HepG2 (cell line): Measurements from ENCODE around the gene INSR. TPM values are rescaled to one million over a fixed set of nuclear protein-coding genes. Genes with fewer than 3 reads are reported as not detected.

Experiments used
- AGO1 ChIP-seq: fragments of 200-400 bp; formaldehyde crosslinking; IDR thresholded peaks from 2 replicates; pipeline ENCODE4 v1.6.1; 2017; ENCODE audit warnings: mild to moderate bottlenecking, low read depth, low read length, moderate library complexity; ENCODE audit not compliant: poor library complexity, severe bottlenecking
- FIP1L1 ChIP-seq: fragments of 200-400 bp; formaldehyde crosslinking; IDR thresholded peaks from 2 replicates; pipeline ENCODE4 v1.6.1; 2018; ENCODE audit warnings: low read depth, mild to moderate bottlenecking, low read length, moderate library complexity, borderline replicate concordance; ENCODE audit not compliant: insufficient read depth
- GATAD1 ChIP-seq: IDR thresholded peaks from 2 replicates; pipeline ENCODE4 v1.6.1; 2016; ENCODE audit warnings: missing genetic modification reagents, missing compliant biosample characterization
- KAT2B ChIP-seq: fragments of 150-350 bp; IDR thresholded peaks from 2 replicates; pipeline ENCODE4 v1.6.1; 2014; ENCODE audit warnings: low read depth, low read length, borderline replicate concordance
- KDM5B ChIP-seq: sonication (generic); formaldehyde crosslinking; IDR thresholded peaks from 2 replicates; pipeline ENCODE4 v1.4.0; 2020; ENCODE audit warnings: missing genetic modification reagents, mild to moderate bottlenecking, borderline replicate concordance
- NFRKB ChIP-seq: fragments of 450-650 bp; IDR thresholded peaks from 2 replicates; pipeline ENCODE4 v1.6.1; 2017
- NKX3-1 ChIP-seq: sonication (generic); formaldehyde crosslinking; IDR thresholded peaks from 2 replicates; pipeline ENCODE4 v1.5.0; 2020; ENCODE audit warnings: missing genetic modification reagents
- PAWR ChIP-seq: sonication (generic); formaldehyde crosslinking; IDR thresholded peaks from 2 replicates; pipeline ENCODE4 v1.4.0; 2020; ENCODE audit warnings: missing genetic modification reagents, mild to moderate bottlenecking, borderline replicate concordance
- POLR2AphosphoS5 ChIP-seq: IDR thresholded peaks from 2 replicates; pipeline ENCODE4 v1.6.1; 2012; ENCODE audit warnings: low read depth, low read length
- TP53 ChIP-seq: sonication (generic); formaldehyde crosslinking; conservative IDR thresholded peaks from 2 replicates; pipeline ENCODE4 v1.4.0; 2020; ENCODE audit warnings: missing genetic modification reagents
- ZFP90 ChIP-seq: sonication (generic); formaldehyde crosslinking; IDR thresholded peaks from 2 replicates; pipeline ENCODE4 v1.8.0; 2022; ENCODE audit warnings: missing genetic modification reagents, mild to moderate bottlenecking, inconsistent platforms, borderline replicate concordance
- ZNF33A ChIP-seq: sonication (generic); formaldehyde crosslinking; IDR thresholded peaks from 2 replicates; pipeline ENCODE4 v1.5.1; 2020; ENCODE audit warnings: missing genetic modification reagents, mild to moderate bottlenecking, moderate library complexity, borderline replicate concordance
- ZNF788 ChIP-seq: sonication (generic); formaldehyde crosslinking; IDR thresholded peaks from 2 replicates; pipeline ENCODE4 v1.5.0; 2020; ENCODE audit warnings: mild to moderate bottlenecking, missing genetic modification reagents, borderline replicate concordance
- polyA plus RNA-seq, 8 experiments: library from polyadenylated mRNA; depleted of rRNA in 3 of 8; stranded (reverse) in 7 of 8; unstranded in 1 of 8; fragments of >200 nt; fragmentation: Illumina TruSeq in 4 of 8; extraction: Trizol in 4 of 8; gene quantifications; 2 replicates each; pipeline versions ENCODE4 v1.2.1 to v1.2.3, GENCODE V29; 2011 to 2016; ENCODE audit warnings: low read depth in 4 of 8, missing spikeins in 1 of 8, mixed read lengths in 1 of 8; ENCODE audit not compliant: insufficient read depth in 1 of 8
- total RNA-seq, 5 experiments: library from RNA; depleted of rRNA; stranded (reverse); fragments of >200 nt; fragmentation: Illumina TruSeq; extraction: Trizol; gene quantifications; 2 replicates each; pipeline ENCODE4 v1.2.3, GENCODE V29; 2016; ENCODE audit warnings: low read depth in 1 of 5
- TF ChIP-seq, protein P1 (sequence below): IDR thresholded peaks from 2 replicates; pipeline ENCODE4 v1.6.1; 2012; ENCODE audit warnings: low read length, improper control_type of control experiment
- TF ChIP-seq, protein P2 (sequence below): sonication (generic); formaldehyde crosslinking; IDR thresholded peaks from 2 replicates; pipeline ENCODE4 v1.5.0; 2020; ENCODE audit warnings: mild to moderate bottlenecking, missing genetic modification reagents
- TF ChIP-seq, protein P3 (sequence below): sonication (generic); formaldehyde crosslinking; IDR thresholded peaks from 2 replicates; pipeline ENCODE4 v1.5.0; 2020; ENCODE audit warnings: missing genetic modification reagents
- TF ChIP-seq, protein P4 (sequence below): sonication (generic); formaldehyde crosslinking; IDR thresholded peaks from 2 replicates; pipeline ENCODE4 v1.4.0; 2020; ENCODE audit warnings: mild to moderate bottlenecking, missing genetic modification reagents
- TF ChIP-seq, protein P5 (sequence below): sonication (generic); formaldehyde crosslinking; IDR thresholded peaks from 2 replicates; pipeline ENCODE4 v1.4.0; 2020; ENCODE audit warnings: missing genetic modification reagents, mild to moderate bottlenecking, borderline replicate concordance

Gene INSR
- total and polyA plus RNA-seq, 2 of the 13 experiments (the other 11 are each of a cell fraction or from before 2014, with no cell fraction given): 24.2 to 29.8 TPM

DNA sequence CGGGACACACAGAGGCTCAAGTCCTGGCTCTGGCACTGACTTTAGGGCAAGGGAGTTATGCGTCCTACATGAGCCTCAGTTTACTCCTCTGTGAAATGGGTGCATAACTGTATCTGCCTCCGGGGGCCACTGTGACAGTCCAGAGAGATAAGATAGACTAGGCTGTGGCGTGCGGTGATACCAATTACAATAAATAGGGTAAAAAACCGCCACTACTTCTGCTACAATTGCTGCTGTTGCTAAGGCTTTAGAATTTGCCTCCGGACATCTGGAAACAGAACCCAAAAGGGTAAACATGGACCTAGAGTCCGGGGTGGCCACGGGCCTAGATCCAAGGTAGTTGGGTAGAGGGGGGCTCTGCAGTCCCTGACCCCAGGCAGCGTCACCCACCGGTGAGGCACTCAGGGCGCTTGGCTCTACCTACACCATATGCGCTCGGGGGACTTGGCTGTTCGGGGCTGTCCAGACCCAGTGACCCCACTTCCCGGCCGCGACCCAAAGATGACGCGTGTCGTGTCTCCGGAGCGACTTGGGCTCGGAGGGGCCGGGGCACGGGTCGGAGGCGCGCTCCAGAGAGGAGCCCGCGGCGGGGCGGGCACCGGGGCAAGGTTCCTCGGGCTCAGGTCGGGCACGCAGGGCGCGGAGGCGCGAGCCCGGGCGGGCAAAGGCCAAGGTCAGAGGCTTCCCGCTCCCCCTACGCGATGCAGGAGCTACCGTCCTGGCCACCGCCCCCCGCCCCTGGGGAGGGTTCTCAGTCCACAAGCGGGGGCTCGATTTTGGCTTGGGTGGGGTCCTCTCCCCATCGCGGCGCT, 1.1 kb downstream of the INSR start (continued):
- TF ChIP-seq, protein P1, sequence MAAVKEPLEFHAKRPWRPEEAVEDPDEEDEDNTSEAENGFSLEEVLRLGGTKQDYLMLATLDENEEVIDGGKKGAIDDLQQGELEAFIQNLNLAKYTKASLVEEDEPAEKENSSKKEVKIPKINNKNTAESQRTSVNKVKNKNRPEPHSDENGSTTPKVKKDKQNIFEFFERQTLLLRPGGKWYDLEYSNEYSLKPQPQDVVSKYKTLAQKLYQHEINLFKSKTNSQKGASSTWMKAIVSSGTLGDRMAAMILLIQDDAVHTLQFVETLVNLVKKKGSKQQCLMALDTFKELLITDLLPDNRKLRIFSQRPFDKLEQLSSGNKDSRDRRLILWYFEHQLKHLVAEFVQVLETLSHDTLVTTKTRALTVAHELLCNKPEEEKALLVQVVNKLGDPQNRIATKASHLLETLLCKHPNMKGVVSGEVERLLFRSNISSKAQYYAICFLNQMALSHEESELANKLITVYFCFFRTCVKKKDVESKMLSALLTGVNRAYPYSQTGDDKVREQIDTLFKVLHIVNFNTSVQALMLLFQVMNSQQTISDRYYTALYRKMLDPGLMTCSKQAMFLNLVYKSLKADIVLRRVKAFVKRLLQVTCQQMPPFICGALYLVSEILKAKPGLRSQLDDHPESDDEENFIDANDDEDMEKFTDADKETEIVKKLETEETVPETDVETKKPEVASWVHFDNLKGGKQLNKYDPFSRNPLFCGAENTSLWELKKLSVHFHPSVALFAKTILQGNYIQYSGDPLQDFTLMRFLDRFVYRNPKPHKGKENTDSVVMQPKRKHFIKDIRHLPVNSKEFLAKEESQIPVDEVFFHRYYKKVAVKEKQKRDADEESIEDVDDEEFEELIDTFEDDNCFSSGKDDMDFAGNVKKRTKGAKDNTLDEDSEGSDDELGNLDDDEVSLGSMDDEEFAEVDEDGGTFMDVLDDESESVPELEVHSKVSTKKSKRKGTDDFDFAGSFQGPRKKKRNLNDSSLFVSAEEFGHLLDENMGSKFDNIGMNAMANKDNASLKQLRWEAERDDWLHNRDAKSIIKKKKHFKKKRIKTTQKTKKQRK: no peak
- TF ChIP-seq TP53 (CRISPR knock-in tag): no peak
- no peak for TF ChIP-seq PAWR (CRISPR knock-in tag)
- TF ChIP-seq, protein P2, sequence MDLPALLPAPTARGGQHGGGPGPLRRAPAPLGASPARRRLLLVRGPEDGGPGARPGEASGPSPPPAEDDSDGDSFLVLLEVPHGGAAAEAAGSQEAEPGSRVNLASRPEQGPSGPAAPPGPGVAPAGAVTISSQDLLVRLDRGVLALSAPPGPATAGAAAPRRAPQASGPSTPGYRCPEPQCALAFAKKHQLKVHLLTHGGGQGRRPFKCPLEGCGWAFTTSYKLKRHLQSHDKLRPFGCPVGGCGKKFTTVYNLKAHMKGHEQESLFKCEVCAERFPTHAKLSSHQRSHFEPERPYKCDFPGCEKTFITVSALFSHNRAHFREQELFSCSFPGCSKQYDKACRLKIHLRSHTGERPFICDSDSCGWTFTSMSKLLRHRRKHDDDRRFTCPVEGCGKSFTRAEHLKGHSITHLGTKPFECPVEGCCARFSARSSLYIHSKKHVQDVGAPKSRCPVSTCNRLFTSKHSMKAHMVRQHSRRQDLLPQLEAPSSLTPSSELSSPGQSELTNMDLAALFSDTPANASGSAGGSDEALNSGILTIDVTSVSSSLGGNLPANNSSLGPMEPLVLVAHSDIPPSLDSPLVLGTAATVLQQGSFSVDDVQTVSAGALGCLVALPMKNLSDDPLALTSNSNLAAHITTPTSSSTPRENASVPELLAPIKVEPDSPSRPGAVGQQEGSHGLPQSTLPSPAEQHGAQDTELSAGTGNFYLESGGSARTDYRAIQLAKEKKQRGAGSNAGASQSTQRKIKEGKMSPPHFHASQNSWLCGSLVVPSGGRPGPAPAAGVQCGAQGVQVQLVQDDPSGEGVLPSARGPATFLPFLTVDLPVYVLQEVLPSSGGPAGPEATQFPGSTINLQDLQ (CRISPR knock-in tag): no peak
- TF ChIP-seq NFRKB: no peak
- TF ChIP-seq, protein P3, sequence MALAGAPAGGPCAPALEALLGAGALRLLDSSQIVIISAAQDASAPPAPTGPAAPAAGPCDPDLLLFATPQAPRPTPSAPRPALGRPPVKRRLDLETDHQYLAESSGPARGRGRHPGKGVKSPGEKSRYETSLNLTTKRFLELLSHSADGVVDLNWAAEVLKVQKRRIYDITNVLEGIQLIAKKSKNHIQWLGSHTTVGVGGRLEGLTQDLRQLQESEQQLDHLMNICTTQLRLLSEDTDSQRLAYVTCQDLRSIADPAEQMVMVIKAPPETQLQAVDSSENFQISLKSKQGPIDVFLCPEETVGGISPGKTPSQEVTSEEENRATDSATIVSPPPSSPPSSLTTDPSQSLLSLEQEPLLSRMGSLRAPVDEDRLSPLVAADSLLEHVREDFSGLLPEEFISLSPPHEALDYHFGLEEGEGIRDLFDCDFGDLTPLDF (CRISPR knock-in tag): peak; percentile 74
- TF ChIP-seq KAT2B: no peak
- TF ChIP-seq ZNF788 (CRISPR knock-in tag): no peak; the same call in 1 of the 2 replicates
- TF ChIP-seq NKX3-1 (CRISPR knock-in tag): 0 out of 2 replicates have a peak, but pooled peaks have one; percentile 42
- no peak for TF ChIP-seq FIP1L1
- TF ChIP-seq KDM5B (CRISPR knock-in tag): peak; percentile 54; the same call in 1 of the 2 replicates
- TF ChIP-seq, protein P4, sequence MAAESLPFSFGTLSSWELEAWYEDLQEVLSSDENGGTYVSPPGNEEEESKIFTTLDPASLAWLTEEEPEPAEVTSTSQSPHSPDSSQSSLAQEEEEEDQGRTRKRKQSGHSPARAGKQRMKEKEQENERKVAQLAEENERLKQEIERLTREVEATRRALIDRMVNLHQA (CRISPR knock-in tag): no peak
- no peak for TF ChIP-seq GATAD1 (CRISPR knock-in tag)
- TF ChIP-seq, protein P5, sequence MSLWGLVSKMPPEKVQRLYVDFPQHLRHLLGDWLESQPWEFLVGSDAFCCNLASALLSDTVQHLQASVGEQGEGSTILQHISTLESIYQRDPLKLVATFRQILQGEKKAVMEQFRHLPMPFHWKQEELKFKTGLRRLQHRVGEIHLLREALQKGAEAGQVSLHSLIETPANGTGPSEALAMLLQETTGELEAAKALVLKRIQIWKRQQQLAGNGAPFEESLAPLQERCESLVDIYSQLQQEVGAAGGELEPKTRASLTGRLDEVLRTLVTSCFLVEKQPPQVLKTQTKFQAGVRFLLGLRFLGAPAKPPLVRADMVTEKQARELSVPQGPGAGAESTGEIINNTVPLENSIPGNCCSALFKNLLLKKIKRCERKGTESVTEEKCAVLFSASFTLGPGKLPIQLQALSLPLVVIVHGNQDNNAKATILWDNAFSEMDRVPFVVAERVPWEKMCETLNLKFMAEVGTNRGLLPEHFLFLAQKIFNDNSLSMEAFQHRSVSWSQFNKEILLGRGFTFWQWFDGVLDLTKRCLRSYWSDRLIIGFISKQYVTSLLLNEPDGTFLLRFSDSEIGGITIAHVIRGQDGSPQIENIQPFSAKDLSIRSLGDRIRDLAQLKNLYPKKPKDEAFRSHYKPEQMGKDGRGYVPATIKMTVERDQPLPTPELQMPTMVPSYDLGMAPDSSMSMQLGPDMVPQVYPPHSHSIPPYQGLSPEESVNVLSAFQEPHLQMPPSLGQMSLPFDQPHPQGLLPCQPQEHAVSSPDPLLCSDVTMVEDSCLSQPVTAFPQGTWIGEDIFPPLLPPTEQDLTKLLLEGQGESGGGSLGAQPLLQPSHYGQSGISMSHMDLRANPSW (CRISPR knock-in tag): no peak
- TF ChIP-seq ZNF33A (CRISPR knock-in tag): no peak
- TF ChIP-seq AGO1: no peak
- no peak for TF ChIP-seq ZFP90 (CRISPR knock-in tag)
- no peak for TF ChIP-seq POLR2AphosphoS5
